CD14-positive monocyte (primary cell): ENCODE results near the gene VSTM2L. TPM values are rescaled to one million over a fixed set of nuclear protein-coding genes. Genes with fewer than 3 reads are reported as not detected.

Source experiments
- DNase-seq, 3 donors: peaks; one replicate each; pipeline ENCODE4 v3.0.0-alpha.2; 2011 to 2022
- H2AFZ ChIP-seq: 2 replicates; pipeline ENCODE4 v1.6.0; 2012; ENCODE audit warnings: mild to moderate bottlenecking, low read depth, low read length, inconsistent platforms; ENCODE audit not compliant: insufficient read depth, poor library complexity, severe bottlenecking
- H3K27ac ChIP-seq, 2 donors: 1 replicate in 1 of 2; 2 replicates in 1 of 2; pipeline ENCODE4 v1.5.1; 2012 to 2013; ENCODE audit warnings: low read length in 2 of 2, control low read depth in 1 of 2, inconsistent platforms in 1 of 2, low read depth in 1 of 2, mild to moderate bottlenecking in 1 of 2
- H3K27me3 ChIP-seq, 2 donors: one replicate each; pipeline versions ENCODE4 v1.6.0 to v1.6.1; 2011 to 2013; ENCODE audit warnings: low read length in 2 of 2; ENCODE audit not compliant: control insufficient read depth in 2 of 2, insufficient read depth in 2 of 2
- H3K36me3 ChIP-seq, 2 donors: replicated peaks in 1 of 2; 1 replicate in 1 of 2; 2 replicates in 1 of 2; pipeline versions ENCODE4 v1.5.1 to v1.6.1; 2012 to 2013; ENCODE audit warnings: low read length in 2 of 2, control low read depth in 1 of 2, inconsistent platforms in 1 of 2, mild to moderate bottlenecking in 1 of 2; ENCODE audit not compliant: insufficient read depth in 2 of 2, control insufficient read depth in 1 of 2
- H3K4me1 ChIP-seq, 2 donors: 1 replicate in 1 of 2; 2 replicates in 1 of 2; pipeline versions ENCODE4 v1.5.1 to v1.6.1; 2012 to 2013; ENCODE audit warnings: low read length in 2 of 2, control low read depth in 1 of 2, inconsistent platforms in 1 of 2, mild to moderate bottlenecking in 1 of 2, moderate library complexity in 1 of 2; ENCODE audit not compliant: insufficient read depth in 2 of 2, control insufficient read depth in 1 of 2
- H3K4me2 ChIP-seq: replicated peaks from 2 replicates; pipeline ENCODE3; 2012; ENCODE audit warnings: low read length, moderate library complexity, mild to moderate bottlenecking; ENCODE audit not compliant: poor library complexity, severe bottlenecking; ENCODE audit errors: extremely low read depth
- H3K4me3 ChIP-seq, 3 experiments: fragments of 200-600 bp in 1 of 3; sonication (generic) in 1 of 3; replicated peaks in 1 of 3; 1 replicate in 2 of 3; 2 replicates in 1 of 3; pipeline ENCODE4 v1.5.1; 2011 to 2013; ENCODE audit warnings: low read length in 3 of 3, mild to moderate bottlenecking in 3 of 3, control low read depth in 2 of 3, low read depth in 2 of 3, inconsistent platforms in 1 of 3, moderate library complexity in 1 of 3
- H3K79me2 ChIP-seq: 2 replicates; pipeline ENCODE4 v1.6.0; 2012; ENCODE audit warnings: mild to moderate bottlenecking, control low read depth, inconsistent platforms, low read length, moderate library complexity; ENCODE audit not compliant: insufficient read depth
- H3K9ac ChIP-seq: 2 replicates; pipeline ENCODE4 v1.6.0; 2017; ENCODE audit warnings: low read length, mild to moderate bottlenecking; ENCODE audit not compliant: insufficient read depth, poor library complexity, severe bottlenecking
- H3K9me3 ChIP-seq, 2 donors: replicated peaks in 1 of 2; 1 replicate in 1 of 2; 2 replicates in 1 of 2; pipeline versions ENCODE4 v1.5.1 to v1.6.1; 2012 to 2013; ENCODE audit warnings: low read length in 2 of 2, control low read depth in 1 of 2; ENCODE audit not compliant: control insufficient read depth in 1 of 2, insufficient read depth in 1 of 2
- H4K20me1 ChIP-seq: 2 replicates; pipeline ENCODE4 v1.6.0; 2012; ENCODE audit warnings: mild to moderate bottlenecking, low read length, control low read depth, moderate library complexity; ENCODE audit not compliant: insufficient read depth
- H3K27ac Mint-ChIP-seq, 7 donors: one replicate each; pipeline ENCODE4 v1.8.0; 2020; ENCODE audit warnings: mild to moderate bottlenecking in 7 of 7, mixed read lengths in 7 of 7, moderate library complexity in 6 of 7, inconsistent platforms in 2 of 7
- H3K27me3 Mint-ChIP-seq, 3 donors: one replicate each; pipeline ENCODE4 v1.8.0; 2021 to 2022; ENCODE audit warnings: low read depth in 3 of 3, mild to moderate bottlenecking in 3 of 3, mixed read lengths in 3 of 3, moderate library complexity in 3 of 3, inconsistent platforms in 1 of 3
- H3K36me3 Mint-ChIP-seq, 2 donors: one replicate each; pipeline ENCODE4 v1.8.0; 2020; ENCODE audit warnings: mixed read lengths in 2 of 2, inconsistent platforms in 1 of 2, mild to moderate bottlenecking in 1 of 2
- H3K4me1 Mint-ChIP-seq: one replicate; pipeline ENCODE4 v1.8.0; 2020; ENCODE audit warnings: mild to moderate bottlenecking, mixed read lengths
- H3K4me3 Mint-ChIP-seq, 2 donors: one replicate each; pipeline ENCODE4 v1.8.0; 2020; ENCODE audit warnings: mild to moderate bottlenecking in 2 of 2, mixed read lengths in 2 of 2, moderate library complexity in 1 of 2
- H3K9me3 Mint-ChIP-seq, 7 donors: one replicate each; pipeline ENCODE4 v1.8.0; 2020 to 2022; ENCODE audit warnings: mixed read lengths in 7 of 7, mild to moderate bottlenecking in 6 of 7, moderate library complexity in 6 of 7, inconsistent platforms in 2 of 7
- CTCF ChIP-seq: fragments of 200-600 bp; IDR thresholded peaks from one replicate; pipeline ENCODE4 v1.8.0; 2022; ENCODE audit warnings: antibody characterized with exemption, mild to moderate bottlenecking
- WGBS: methylation state at CpG from one replicate; pipeline ENCODE4 v1.1.5; 2013; ENCODE audit warnings: missing lambda C conversion rate; ENCODE audit not compliant: insufficient coverage; 5-methylcytosine and 5-hydroxymethylcytosine counted together
- intact Hi-C, 2 donors: fragments of 100-400 bp; cut with micrococcal nuclease; formaldehyde crosslinking; loops; one replicate each; pipeline versions ENCODE4 v1.15.0 to v1.15.1; 2023
- polyA plus RNA-seq, 3 donors: library from polyadenylated mRNA; depleted of rRNA in 1 of 3; unstranded in 2 of 3; stranded (reverse) in 1 of 3; fragments of 300-500 nt in 2 of 3; fragments of >200 nt in 1 of 3; fragmentation: Illumina TruSeq in 2 of 3; gene quantifications; 1 replicate in 2 of 3; 2 replicates in 1 of 3; pipeline ENCODE4 v1.2.3, GENCODE V29; 2012 to 2021

Gene VSTM2L
- polyA plus RNA-seq, 3 donors, result not detected

GRCh38 chr20:37933786-37934633 lies 31.1 kb downstream of the VSTM2L start:
- Histone ChIP-seq H4K20me1 (no peaks in the 10 kb centered on the region), H2AFZ (no peak overlapping the region), H3K27ac (no peak overlapping the region), H3K9me3 (no peaks in the 10 kb centered on the region), H3K36me3 (no peaks in the 10 kb centered on the region), H3K9ac (no peak overlapping the region), H3K4me1 (no peaks in the 10 kb centered on the region), H3K79me2 (no peaks in the 10 kb centered on the region), H3K4me2 (no peak overlapping the region), H3K4me3 (no peak overlapping the region), H3K27me3 (no peaks in the 10 kb centered on the region)
- H3K9me3 Mint-ChIP-seq, result peaks cover 0 to 2% (median 0%) of the 10 kb centered on the region in 7 donors
- DNase-seq, result no peak
- TF ChIP-seq CTCF, result no peak
- intact Hi-C loops, result no loop called here
- H3K4me3 Mint-ChIP-seq, result no peak overlapping the region
- peaks cover 10 to 12% (median 11%) of the 10 kb centered on the region in 3 donors for H3K27me3 Mint-ChIP-seq
- no peak overlapping the region for H3K27ac Mint-ChIP-seq
- 88% methylated on average over 6 of the region's 15 CpGs for WGBS
- H3K4me1 Mint-ChIP-seq, result no peaks in the 10 kb centered on the region
- no peaks in the 10 kb centered on the region for H3K36me3 Mint-ChIP-seq

- no peaks in the 10 kb centered on the region for H3K36me3 Mint-ChIP-seq
- no peaks in the 10 kb centered on the region for H3K79me2 ChIP-seq
- H3K4me1 ChIP-seq, result no peaks in the 10 kb centered on the region
- peaks cover 0 to 2% (median 0%) of the 10 kb centered on the region in 7 donors for H3K9me3 Mint-ChIP-seq
- H3K27ac Mint-ChIP-seq, result no peak overlapping the region
- H3K9ac ChIP-seq, result no peak overlapping the region
- 81% methylated on average over 8 of the region's 14 CpGs for WGBS
- no peak for TF ChIP-seq CTCF
- H3K4me3 ChIP-seq, result no peak overlapping the region
- no peak overlapping the region for H3K4me2 ChIP-seq
- H3K27me3 Mint-ChIP-seq, result peaks cover 5 to 10% (median 7%) of the 10 kb centered on the region in 3 donors
- intact Hi-C loops, result no loop called here
- no peaks in the 10 kb centered on the region for H3K36me3 ChIP-seq
- H3K9me3 ChIP-seq, result no peaks in the 10 kb centered on the region
- DNase-seq, result no peak
- H3K4me3 Mint-ChIP-seq, result no peak overlapping the region
- no peaks in the 10 kb centered on the region for H3K27me3 ChIP-seq
- H4K20me1 ChIP-seq, result no peaks in the 10 kb centered on the region
- H3K4me1 Mint-ChIP-seq, result no peaks in the 10 kb centered on the region
- no peak overlapping the region for H2AFZ ChIP-seq
- no peak overlapping the region for H3K27ac ChIP-seq
Observed at GRCh38 chr20:37934634-37935375, 31.9 kb downstream of the VSTM2L start.
